Measurements from ENCODE around the gene SCN4B.

Gene SCN4B

GRCh38 chr11:118084656-118085055, 68.0 kb downstream of the SCN4B start:
- H3K27ac ChIP-seq (replicated peaks): peak overlapping the region; percentile 6; the same call in 1 of the 2 replicates
- no peak overlapping the region for H3K4me3 ChIP-seq (replicated peaks; ENCODE audit: insufficient read depth, low read length)
- TF ChIP-seq SPI1 (IDR thresholded peaks at IDR 0.05; ENCODE audit: borderline replicate concordance, low read depth) (no peak), POLR2AphosphoS5 (IDR thresholded peaks at IDR 0.05; ENCODE audit: low read depth) (no peak), CTCF (IDR thresholded peaks at IDR 0.05; ENCODE audit: insufficient read depth, low read length) (no peak), REST (IDR thresholded peaks at IDR 0.05; ENCODE audit: insufficient replicate concordance, low read depth) (no peak), GABPA (IDR thresholded peaks at IDR 0.05; ENCODE audit: low read depth) (no peak)
- DNase-seq (ENCODE audit: low read depth in 1 of 2, low spot score in 1 of 2): no peak
- H3K27me3 ChIP-seq (ENCODE audit: insufficient read depth, poor library complexity, severe bottlenecking): no peaks in the 10 kb centered on the region

- peak; percentile 58 to 66 for DNase-seq (ENCODE audit: low read depth in 1 of 2, low spot score in 1 of 2)
- Histone ChIP-seq H3K4me3 (replicated peaks; ENCODE audit: insufficient read depth, low read length) (no peak overlapping the region), H3K27ac (replicated peaks) (peak overlapping the region; percentile 29; the same call in 1 of the 2 replicates), H3K27me3 (ENCODE audit: insufficient read depth, poor library complexity, severe bottlenecking) (no peaks in the 10 kb centered on the region)
- no peak for TF ChIP-seq CTCF (IDR thresholded peaks at IDR 0.05; ENCODE audit: insufficient read depth, low read length)
- TF ChIP-seq GABPA (IDR thresholded peaks at IDR 0.05; ENCODE audit: low read depth): no peak
- TF ChIP-seq REST (IDR thresholded peaks at IDR 0.05; ENCODE audit: insufficient replicate concordance, low read depth): no peak
- no peak for TF ChIP-seq SPI1 (IDR thresholded peaks at IDR 0.05; ENCODE audit: borderline replicate concordance, low read depth)
- TF ChIP-seq POLR2AphosphoS5 (IDR thresholded peaks at IDR 0.05; ENCODE audit: low read depth): no peak
Observed at GRCh38 chr11:118084247-118084646, 68.4 kb downstream of the SCN4B start.
